Measurements from ENCODE around the gene ADAP1.

GRCh38 chr7:885261-885892 is 69.1 kb downstream of the ADAP1 start:
- TF ChIP-seq GATA2 (IDR thresholded peaks at IDR 0.05; ENCODE audit: low read depth, low read length): no peak
- TF ChIP-seq GATA3 (IDR thresholded peaks at IDR 0.05; ENCODE audit: low read depth, low read length): no peak

Data from SH-SY5Y (cell line).